HG03175 (cell line): ENCODE data around the gene TLR1.
"Not testable (repeated sequence)": the region's sequence is repeated elsewhere in the genome, so short reads cannot be mapped to it uniquely, and the experiment has no call there.

Source experiments
- ATAC-seq: cut with Tn5 transposase; IDR thresholded peaks from one replicate; pipeline ENCODE4 v1.9.1; 2021; ENCODE audit warnings: mild to moderate bottlenecking, moderate library complexity; ENCODE audit not compliant: unreplicated experiment

Gene TLR1

DNA sequence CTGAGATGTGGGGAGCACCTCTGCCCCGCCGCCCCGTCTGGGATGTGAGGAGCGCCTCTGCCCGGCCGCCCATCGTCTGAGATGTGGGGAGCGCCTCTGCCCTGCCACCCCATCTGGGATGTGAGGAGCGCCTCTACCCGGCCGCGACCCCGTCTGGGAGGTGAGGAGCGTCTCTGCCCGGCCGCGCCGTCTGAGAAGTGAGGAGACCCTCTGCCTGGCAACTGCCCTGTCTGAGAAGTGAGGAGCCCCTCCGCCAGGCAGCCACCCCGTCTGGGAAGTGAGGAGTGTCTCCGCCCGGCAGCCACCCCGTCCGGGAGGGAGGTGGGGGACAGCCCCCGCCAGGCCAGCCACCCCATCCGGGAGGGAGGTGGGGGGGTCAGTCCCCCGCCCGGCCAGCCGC is 2.9 kb upstream of the TLR1 start:
- not testable (repeated sequence) for ATAC-seq

DNA sequence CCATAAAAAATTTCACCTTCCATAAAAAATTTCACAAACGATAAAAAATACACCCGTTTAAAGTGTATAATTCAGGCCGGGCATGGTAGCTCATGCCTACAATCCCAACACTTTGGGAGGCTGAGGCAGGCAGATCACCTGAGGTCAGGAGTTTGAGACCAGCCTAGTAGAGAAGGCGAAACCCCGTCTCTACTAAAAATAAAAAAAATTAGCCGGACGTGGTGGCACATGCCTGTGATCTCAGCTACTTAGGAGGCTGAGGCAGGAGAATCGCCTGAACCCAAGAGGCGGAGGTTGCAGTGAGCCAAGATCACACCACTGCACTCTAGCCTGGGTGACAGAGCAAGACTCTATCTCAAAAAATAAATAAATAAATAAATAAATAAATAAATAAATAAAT is 1.7 kb upstream of the TLR1 start:
- not testable (repeated sequence) for ATAC-seq

DNA sequence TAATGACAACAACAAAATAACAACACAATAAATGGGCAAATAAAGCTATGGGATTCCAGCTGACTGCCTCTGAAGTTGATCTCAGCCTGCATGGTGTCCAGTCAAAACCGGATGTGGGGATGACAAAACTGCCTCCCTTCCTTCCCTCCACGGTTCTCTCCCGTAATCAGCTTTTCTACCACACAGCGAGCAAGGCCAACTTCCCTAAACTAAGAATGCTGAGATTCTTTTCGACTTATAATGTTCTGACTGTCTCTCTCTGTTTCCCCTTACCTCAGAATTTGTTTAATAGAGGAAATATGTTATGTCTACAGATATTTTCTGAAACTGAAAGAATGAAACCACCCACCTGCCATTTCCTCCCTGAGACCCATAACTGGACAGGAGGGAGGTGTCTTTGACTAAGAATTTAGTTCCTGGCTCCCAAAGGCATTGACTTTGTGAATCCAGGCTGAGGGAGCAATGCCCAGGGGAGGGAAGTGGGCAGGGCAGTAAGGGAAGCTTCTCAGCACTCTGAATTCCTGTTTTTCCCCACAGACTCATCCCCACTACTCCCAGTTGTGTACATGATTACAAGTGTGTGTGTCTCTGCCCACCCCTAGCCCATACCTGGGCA is 1.0 kb upstream of the TLR1 start:
- ATAC-seq: peak; percentile 78

DNA sequence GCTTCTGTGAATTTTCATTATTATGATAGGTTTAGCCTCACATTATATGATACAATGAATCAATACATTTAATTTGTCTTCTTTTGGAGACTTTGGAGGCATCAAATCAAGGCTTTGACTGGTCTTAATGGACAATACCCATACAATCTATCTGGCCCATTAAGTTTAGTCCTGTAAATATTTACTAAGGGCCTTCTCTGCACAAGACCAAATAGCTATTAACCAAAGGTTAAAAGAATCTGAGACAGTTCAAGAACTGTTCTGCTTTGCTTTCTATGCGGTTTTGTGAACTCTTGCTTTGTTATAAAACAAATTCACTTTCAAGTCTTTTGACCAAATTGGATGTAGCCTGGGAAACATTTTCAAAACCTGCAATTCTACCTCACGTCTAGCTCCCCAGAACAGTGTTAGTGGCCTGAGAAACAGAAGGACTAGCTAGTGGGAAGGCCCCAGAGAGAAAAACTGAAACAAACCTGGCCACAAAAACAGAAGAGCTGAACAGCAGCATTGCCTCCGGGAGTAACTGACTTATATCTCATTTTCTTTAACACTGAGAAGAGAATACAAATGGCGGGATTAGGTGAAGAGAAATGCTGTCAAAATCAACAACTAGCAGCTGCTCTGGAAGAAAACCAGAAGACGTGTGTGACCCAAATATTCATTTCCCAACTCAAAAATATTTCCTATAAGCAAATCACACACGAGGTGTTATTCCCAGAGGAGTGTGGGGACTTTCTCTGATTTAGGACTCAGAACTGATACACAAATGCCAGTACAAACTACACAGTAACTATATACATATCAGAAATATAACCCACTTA is 548 bp downstream of the TLR1 start:
- peak; percentile 38 for ATAC-seq

DNA sequence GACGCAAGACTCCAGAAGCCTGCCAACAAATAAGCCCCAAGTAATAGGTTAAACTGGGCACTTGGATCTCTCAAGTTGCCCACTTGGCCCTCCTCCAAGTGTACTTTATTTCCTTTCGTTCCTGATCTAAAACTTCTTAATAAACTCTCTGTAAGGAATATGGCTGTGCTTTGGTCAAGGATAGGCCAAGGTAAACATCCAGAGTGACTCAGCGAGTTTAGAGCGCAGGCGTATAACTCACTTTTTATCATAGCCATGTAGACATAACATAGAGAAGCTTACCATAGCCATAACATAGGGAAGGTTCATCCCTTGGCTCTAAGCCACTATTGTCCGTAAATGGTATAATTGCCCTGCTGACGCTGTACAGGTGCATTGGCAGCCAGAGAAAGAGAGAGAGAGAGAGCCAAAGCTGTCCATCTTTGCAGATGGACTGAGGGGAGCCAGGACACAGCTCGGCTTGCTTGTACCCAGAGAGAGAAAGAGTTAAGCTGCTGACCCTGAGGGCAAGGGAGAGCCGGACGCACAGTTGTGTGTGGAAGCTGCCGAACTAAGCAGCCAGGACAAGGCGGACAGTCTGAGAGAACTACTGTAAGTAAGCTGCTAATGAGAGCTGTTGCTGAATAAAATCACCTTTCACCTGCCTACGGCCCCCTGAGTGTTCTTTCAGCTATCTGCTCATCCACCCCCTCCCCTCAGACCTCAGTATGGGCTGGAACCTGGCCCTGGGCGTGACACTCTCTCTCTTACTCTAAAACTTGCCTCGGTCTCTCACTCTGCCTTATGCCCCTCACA is 1.8 kb downstream of the TLR1 start:
- no peak for ATAC-seq

DNA sequence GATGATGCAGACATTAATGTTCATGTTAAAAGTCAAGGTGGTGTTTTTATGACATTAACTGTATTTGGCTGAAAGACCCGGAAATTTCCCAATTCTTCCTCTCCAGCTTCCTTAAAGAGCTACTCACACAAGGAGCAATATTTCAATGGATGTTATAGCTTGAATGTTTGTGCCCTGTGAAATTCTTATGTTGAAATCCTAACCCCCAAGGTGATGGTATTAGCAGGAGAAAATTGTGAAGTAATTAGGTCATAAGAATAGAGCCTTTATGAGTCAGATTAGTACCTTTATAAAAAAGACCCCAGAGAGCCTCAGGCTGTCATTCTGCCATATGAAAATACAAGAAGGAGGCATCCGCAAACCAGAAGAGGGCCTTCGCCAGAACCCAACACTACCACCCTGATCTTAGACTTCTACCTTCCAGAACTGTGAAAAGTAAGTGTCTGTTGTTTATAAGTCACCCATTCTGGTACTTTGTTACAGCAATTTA is 3.6 kb downstream of the TLR1 start:
- no peak for ATAC-seq

DNA sequence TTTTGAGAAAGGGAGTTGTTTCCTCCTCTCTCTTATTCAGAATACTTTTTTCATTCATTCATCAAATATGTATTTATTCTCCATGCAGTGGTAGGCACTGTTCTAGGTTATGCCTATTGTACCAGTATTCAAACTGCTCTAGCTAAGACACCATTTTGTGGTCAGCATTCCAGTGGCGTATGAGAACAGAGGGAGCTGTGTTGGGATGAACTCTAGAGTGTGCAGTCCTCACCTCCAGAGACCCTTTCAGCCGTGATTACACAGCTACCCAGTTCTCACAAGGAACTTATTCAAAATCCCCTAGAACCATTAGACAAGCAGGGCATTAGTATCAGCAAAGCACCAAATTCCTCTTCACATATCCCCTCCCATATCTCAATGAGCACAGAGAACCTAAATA is 4.2 kb downstream of the TLR1 start:
- no peak for ATAC-seq

DNA sequence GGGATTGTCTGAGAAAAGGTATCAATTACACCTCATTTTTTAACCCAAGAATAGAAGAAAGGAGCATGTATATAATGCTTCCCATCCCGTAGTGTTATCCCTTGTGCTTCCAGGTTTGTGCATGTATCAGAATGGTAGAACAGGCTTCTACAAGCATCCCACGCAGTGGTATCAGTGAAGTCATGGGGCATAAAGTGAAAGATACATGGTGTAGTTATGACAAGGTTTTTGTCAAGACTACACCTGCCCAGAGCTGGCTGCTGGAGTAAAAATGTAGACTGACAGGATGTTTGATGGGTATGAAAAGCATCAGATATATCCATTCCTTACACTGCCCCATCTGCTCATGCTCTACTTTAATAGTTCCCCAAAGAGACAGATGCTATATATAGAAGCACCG is 9.5 kb downstream of the TLR1 start:
- ATAC-seq: no peak

DNA sequence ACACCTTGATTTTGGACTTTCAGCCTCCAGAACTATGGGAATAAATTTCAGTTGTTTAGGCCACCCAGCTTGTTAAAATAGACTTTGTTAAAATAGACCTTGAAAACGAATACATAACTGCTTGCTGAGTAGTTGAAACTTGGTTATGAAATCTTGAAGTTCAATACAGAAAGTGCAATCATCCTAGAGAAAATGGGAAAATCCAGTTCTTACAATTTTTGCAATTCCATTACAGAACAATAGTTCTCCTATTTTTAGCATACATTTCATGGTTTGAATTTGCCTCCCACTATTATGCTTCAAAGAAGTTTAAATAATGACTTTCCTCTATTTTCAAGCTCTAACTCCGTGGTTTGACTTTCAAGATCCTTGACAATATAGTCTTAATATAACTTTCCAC is 10.5 kb downstream of the TLR1 start:
- ATAC-seq: no peak

DNA sequence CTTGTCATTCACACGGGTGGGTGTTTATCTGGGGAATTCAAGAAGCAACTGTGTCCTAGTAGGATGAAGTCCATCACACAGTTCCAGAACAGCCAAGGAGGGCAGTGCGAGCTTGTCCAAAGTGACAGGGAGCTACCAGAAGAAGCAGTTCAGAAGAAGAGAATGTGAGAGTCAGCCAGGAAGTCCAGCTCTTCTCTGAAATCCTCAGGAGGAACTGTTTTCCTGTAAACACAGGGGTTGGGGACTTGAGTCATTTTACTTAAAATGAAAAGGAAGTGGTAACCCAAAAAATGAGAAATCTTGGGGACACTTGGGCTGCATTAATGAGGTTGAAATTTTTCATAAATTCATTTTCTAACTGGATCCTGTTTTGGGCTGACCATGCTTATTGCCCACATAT is 13.6 kb downstream of the TLR1 start:
- ATAC-seq: no peak

DNA sequence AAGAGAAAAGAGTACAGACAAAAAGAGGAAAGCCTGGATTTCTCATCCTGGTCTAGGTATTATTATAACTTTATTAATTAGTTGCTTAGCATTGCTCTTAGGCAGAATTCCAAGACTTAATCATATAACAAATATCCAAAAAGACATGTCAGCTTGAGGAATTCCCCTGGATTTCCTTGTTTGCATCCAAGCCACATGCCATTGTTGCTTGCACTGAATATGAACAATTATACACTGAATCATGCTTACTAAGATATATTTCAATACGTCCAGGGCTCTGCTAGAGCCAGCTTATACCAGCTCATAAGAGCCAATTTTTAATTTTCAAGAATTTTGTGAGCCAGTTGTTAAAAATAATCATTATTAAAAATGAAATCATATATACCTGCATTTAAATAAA is 16.3 kb downstream of the TLR1 start:
- no peak for ATAC-seq

DNA sequence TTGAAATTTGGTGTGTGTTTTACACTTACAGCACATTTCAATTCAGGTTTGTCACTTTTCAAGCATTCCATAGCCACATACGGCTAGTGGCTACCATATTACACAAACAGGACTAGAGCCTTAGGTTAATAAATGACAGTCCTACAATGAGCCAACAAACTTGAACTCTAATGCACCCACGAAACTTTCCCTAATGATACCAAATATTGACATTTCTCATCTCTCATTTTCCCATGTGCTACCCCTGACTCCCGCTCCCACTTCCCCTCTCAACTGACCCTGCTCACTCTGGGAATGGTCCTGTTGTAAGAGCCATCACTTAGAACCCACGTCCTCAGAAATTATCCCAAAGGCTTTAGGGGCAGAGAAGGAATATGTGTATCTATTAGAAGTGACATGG is 16.9 kb downstream of the TLR1 start:
- ATAC-seq: no peak

DNA sequence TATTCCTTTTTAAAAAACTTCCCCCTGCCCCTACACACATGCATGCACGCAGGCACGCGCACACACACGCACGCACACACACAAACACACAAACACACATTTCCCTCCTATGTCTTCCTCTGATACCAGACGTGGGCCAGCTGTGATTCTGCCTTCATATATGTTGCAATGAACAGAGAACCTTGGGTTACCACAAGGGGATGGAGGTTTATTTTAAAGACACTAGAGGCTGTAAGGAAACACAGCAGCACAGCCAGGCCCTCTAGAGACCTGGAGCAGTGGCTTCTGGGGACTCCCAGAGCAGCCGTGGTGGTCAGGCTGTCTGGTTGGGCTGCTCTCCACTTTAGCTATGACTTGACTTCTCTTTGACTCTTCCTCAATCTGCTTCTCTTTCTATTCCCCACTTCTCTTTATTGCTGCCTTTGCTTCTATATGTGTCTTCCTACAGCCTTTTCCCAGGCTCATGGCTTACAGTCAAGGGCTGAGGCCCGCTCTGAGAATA is 18.6 kb downstream of the TLR1 start:
- peak; percentile 40 for ATAC-seq

DNA sequence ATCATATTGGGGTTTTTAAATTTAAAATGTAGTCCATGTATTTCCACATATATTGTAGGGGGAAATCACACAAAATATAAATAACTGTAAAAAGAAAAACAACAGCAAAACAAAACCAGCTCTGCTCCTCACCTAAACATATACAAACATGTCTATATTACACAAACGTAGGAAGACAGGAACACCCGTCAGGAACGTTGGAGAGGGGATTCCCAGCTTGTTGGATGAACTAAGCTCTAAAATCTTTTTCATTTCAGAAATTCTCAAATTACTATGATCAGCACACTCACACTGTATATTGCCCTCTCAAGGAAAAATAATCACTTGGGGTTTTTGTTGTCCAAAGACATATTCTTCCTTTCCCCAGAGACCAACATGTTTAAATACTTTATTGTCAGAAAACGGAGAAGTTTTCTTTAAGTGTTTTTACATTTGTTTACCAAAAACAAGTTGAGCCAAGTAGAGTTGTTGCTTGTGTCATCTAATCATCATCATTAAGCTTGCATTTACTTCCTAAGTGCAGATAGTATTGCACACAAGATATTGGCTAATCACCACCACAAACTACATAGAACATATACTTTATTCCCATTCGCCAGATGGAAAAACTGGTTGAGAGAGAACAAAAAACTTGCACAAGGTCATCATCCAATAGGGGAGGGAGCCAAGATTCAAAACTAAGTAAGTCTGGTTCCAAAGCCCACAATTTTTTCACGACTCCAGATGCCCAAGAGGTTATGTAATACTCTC is 19.4 kb downstream of the TLR1 start:
- ATAC-seq: no peak

DNA sequence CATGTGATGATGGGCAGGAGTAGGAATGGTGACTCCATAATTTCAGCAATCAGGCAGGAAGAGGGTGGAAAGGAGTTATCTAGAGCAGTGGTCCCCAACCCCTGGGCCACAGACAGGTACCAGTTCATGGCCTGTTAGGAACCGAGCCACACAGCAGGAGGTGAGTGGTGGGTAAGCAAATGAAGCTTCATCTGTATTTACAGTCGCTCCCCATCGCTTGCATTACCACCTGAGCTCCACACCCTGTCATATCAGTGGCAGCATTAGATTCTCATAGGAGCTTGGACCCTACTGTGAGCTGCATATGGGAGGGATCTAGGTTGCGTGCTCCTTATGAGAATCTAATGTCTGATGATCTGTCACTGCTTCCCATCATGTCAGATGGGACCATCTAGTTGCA is 20.4 kb downstream of the TLR1 start:
- no peak for ATAC-seq

DNA sequence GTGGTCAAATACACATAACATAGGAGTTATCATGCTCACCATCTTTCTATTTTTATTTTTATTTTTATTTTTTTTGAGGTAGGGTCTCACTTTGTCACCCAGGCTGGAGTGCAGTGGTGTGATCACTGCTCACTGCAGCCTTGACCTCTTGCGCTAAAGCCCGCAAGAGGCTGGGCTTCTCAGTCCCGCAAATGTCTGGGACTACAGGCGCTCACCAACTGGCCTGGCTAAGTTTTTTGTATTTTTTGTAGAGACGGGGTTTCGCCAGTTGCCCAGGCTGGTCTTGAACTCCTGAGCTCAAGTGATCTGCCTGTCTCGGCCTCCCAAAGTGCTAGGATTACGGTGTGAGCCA is 21.5 kb downstream of the TLR1 start:
- no peak for ATAC-seq

DNA sequence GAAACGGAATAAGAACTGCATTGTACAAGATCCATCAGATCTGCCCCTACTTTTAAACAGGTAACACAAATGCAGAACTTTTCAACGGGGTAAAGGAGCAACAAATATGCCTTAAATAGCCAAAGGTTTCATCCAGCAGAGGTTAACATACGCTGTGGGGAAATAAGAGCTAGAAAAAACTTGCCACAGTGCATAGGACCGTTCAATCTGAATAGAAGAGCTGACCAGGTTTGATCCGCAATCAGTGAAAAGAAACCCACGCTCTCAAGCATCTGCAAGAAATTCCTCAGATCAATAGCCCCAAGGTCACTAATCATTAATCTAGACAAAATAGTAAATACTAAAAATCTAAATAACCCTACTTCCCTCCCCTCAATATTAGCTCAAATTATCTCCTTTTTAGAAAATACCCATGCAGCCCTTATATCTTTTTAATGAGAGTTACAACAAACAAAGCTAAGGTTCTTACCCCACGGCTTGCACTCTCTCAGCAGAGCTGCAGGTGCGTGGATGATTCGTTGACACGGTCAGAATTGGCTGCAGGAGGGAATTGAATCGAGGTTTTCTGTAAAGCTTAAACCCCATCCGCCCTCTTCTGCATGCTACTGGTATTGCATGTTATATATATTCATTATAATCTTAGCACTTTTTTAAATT is 22.0 kb downstream of the TLR1 start, which contains the start of gene TLR10:
TSS of gene TLR10 (minus strand) at position 539 of the 657 bp plus-strand sequence. CDS start 7,400 bp downstream, outside the sequence.
- ATAC-seq: peak; percentile 50

DNA sequence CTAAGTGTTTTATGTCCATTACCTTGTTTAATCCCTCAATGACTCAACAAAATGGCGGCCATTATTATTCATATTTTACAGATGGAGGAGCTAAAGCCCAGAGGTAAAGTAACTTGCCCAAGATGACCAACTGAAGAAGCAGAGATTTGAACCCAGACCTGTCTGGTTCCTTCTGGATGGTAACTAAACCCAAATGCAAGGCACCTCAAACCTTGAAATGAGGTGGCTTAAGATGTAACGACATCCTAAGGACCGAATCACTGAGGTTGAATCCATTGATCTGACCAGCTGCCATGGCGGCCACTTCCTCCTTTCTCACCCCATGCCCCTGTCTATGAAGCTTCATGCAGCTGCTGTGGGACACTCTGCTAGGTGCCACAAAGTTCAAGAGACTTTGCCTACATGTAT is 22.7 kb downstream of the TLR1 start:
- peak; percentile 36 for ATAC-seq

DNA sequence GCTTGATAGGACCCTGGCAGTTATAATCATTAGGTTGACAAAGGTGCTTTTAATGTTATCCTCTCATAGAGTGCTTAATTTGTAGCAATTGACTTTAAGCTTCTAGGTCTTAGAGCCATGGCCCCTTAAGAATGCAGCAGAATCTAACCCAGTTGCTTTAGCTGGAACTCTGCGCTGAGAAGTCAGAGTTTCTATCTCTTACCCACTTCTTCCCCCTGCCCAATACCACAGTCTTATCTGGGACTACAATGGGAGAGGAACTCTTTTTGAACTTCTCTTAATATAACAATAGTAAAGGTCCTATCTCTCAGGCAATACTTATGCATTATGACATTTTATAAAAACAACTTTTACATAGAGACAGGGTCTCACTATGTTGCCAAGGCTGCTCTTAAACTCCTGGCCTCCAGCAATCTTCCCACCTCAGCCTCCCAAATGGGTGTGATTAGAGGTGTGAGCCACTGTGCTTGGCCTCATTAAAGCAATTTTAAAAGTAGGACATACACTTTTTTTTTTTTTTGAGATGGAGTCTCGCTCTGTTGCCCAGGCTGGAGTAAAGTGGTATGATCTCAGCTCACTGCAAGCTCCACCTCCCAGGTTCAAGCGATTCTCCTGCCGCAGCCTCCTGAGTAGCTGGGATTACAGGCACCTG is 23.6 kb downstream of the TLR1 start:
- ATAC-seq: no peak

DNA sequence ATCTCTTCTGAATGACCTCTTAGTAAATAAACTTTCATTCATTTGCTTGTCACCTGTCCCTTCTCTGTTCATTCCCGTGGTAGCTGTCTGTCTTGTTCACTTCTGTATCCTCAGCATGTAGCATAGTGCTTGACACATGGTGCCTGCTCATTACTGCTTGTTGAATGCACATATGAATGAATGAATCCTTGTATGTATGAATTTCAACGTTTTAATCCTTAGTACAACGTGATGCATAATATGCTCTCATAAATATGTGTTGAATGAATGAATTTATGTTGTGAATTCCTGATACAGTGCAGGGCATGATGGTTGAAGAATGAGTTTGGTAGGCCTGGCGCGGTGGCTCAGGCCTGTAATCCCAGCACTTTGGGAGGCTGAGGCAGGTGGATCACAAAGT is 24.8 kb downstream of the TLR1 start:
- no peak for ATAC-seq
